HFFc6 (cell line): ENCODE data around the gene ZCCHC7. TPM values are rescaled to one million over a fixed set of nuclear protein-coding genes. Genes with fewer than 3 reads are reported as not detected.

Experiments
- DNase-seq: peaks from one replicate; pipeline ENCODE4 v3.0.0-alpha.2; 2018
- H3K27ac Mint-ChIP-seq: 2 replicates; pipeline ENCODE4 v1.8.0; 2020; ENCODE audit warnings: mild to moderate bottlenecking, mixed read lengths
- H3K27me3 Mint-ChIP-seq: 2 replicates; pipeline ENCODE4 v1.8.0; 2021; ENCODE audit warnings: mild to moderate bottlenecking, moderate library complexity, mixed read lengths; ENCODE audit not compliant: insufficient read depth
- H3K36me3 Mint-ChIP-seq: 2 replicates; pipeline ENCODE4 v1.8.0; 2021; ENCODE audit warnings: low read depth, mixed read lengths
- H3K4me1 Mint-ChIP-seq: 2 replicates; pipeline ENCODE4 v1.8.0; 2020; ENCODE audit warnings: low read depth, mixed read lengths
- H3K4me3 Mint-ChIP-seq: 2 replicates; pipeline ENCODE4 v1.8.0; 2020; ENCODE audit warnings: mild to moderate bottlenecking, moderate library complexity, mixed read lengths
- H3K9me3 Mint-ChIP-seq: 2 replicates; pipeline ENCODE4 v1.8.0; 2020; ENCODE audit warnings: mild to moderate bottlenecking, mixed read lengths
- total RNA-seq, 6 experiments: library from RNA; stranded (reverse); fragmentation: NEBNext Ultra II Directional; extraction: Animal tissue kit (Norgen Biotek cat#: 25700); gene quantifications; 2 replicates in 1 of 6; 3 replicates in 5 of 6; pipeline ENCODE4 v1.2.3, GENCODE V29; 2021
- TF ChIP-seq, protein P1 (sequence below): fragments of 200-600 bp; sonication (generic); IDR thresholded peaks from 2 replicates; pipeline ENCODE4 v1.5.0; 2021; ENCODE audit warnings: antibody characterized with exemption, mild to moderate bottlenecking

Gene ZCCHC7
- total RNA-seq, 6 experiments from 2014 or later: 18.5 to 22.9 (median 18.8) TPM

DNA sequence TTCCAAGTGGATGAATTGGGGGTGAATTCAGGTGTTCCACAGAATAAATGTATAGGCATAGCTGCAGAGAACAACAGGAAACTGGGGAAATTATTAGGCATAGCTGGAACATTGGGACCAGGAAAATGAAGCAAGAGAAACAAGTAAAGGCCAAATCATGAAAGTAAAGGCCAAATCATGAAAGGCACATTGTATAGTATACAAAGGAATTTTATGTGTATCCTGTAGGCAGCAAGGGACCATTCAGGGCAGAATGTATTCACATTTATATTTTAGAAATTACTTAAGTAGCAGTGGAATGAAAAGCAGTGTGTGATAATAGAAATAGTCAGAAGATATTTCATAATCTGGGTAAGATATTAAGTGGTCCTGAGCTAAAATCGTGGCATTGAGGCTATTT lies 174.8 kb downstream of the ZCCHC7 start:
- peaks cover 2% of the 10 kb centered on the region; the same call in 1 of the 2 replicates for H3K27me3 Mint-ChIP-seq
- H3K4me1 Mint-ChIP-seq: peaks cover 42% of the 10 kb centered on the region
- H3K9me3 Mint-ChIP-seq: no peaks in the 10 kb centered on the region
- H3K36me3 Mint-ChIP-seq: no peaks in the 10 kb centered on the region
- H3K27ac Mint-ChIP-seq: no peak overlapping the region
- no peak overlapping the region for H3K4me3 Mint-ChIP-seq
- no peak for DNase-seq
- TF ChIP-seq, protein P1, sequence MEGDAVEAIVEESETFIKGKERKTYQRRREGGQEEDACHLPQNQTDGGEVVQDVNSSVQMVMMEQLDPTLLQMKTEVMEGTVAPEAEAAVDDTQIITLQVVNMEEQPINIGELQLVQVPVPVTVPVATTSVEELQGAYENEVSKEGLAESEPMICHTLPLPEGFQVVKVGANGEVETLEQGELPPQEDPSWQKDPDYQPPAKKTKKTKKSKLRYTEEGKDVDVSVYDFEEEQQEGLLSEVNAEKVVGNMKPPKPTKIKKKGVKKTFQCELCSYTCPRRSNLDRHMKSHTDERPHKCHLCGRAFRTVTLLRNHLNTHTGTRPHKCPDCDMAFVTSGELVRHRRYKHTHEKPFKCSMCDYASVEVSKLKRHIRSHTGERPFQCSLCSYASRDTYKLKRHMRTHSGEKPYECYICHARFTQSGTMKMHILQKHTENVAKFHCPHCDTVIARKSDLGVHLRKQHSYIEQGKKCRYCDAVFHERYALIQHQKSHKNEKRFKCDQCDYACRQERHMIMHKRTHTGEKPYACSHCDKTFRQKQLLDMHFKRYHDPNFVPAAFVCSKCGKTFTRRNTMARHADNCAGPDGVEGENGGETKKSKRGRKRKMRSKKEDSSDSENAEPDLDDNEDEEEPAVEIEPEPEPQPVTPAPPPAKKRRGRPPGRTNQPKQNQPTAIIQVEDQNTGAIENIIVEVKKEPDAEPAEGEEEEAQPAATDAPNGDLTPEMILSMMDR: no peak

DNA sequence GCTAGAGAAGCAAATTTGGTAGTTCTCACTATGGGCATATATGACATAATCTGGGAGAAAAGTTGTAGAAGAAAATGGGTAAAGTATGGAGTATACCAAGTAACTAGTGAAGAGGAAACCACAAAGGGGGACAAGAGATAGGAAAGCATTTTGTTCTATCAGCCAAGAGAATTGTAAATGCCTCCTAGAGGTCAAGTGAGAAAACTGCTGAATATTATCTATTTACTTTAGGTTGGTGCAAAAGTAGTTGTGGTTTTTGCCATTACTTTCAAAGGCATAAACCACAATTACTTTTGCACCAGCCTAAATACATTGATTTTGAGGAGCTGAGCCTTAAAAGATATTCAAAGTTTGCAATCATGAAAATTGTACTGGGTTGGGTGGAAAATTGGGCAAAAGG lies 175.4 kb downstream of the ZCCHC7 start:
- DNase-seq: no peak
- H3K27me3 Mint-ChIP-seq: no peaks in the 10 kb centered on the region; the same call in 1 of the 2 replicates
- H3K36me3 Mint-ChIP-seq: no peaks in the 10 kb centered on the region
- no peak overlapping the region for H3K4me3 Mint-ChIP-seq
- peaks cover 46% of the 10 kb centered on the region for H3K4me1 Mint-ChIP-seq
- no peak overlapping the region for H3K27ac Mint-ChIP-seq
- TF ChIP-seq, protein P1: peak; percentile 60
- H3K9me3 Mint-ChIP-seq: no peaks in the 10 kb centered on the region

DNA sequence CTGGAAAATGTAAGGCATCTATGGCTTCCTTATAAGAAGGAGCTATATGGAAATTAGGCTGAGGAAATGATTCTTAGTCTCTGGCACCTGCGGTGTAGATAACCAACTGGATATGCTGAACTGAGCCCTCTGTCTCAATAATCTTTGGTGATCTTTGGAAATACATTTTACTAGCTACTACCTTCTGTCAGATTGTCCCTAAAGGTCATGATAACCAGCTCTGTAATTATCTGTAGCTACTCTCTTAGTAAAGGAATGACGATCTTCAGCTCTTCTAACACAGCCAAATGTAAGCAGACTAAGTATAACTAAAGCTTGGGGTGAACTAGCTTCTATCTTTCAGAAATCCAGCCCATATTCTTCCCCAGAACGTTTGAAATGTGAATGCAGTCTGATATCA lies 177.2 kb downstream of the ZCCHC7 start:
- Mint-ChIP-seq H3K9me3 (no peaks in the 10 kb centered on the region), H3K4me1 (peaks cover 38% of the 10 kb centered on the region), H3K4me3 (no peak overlapping the region), H3K27ac (no peak overlapping the region), H3K36me3 (no peaks in the 10 kb centered on the region), H3K27me3 (no peaks in the 10 kb centered on the region; the same call in 1 of the 2 replicates)
- TF ChIP-seq, protein P1: no peak
- DNase-seq: no peak

DNA sequence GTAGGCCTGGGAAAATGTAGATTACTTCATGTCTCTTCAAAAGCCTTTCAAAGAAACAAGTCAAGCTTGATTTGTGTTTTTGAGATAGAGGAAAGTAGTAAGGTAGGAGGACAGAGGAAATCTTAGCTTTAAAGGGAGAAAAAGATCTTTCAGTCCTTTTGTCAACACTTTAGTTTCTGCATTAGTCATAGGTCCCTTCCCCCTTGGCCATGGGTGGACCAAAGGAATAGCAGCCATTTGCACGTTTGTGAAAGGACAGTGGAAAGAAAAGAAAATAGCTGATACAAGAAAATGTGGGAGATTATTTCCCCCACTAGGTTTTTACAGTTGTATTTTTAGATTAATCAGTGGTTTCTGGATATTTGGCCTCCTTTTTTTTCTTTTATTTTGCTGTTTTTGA lies 180.2 kb downstream of the ZCCHC7 start:
- H3K9me3 Mint-ChIP-seq: no peaks in the 10 kb centered on the region
- DNase-seq: no peak
- H3K4me1 Mint-ChIP-seq: peaks cover 11% of the 10 kb centered on the region
- TF ChIP-seq, protein P1: no peak
- H3K27ac Mint-ChIP-seq: peak overlapping the region; percentile 53
- H3K4me3 Mint-ChIP-seq: no peak overlapping the region
- H3K36me3 Mint-ChIP-seq: no peaks in the 10 kb centered on the region
- H3K27me3 Mint-ChIP-seq: no peaks in the 10 kb centered on the region; the same call in 1 of the 2 replicates

DNA sequence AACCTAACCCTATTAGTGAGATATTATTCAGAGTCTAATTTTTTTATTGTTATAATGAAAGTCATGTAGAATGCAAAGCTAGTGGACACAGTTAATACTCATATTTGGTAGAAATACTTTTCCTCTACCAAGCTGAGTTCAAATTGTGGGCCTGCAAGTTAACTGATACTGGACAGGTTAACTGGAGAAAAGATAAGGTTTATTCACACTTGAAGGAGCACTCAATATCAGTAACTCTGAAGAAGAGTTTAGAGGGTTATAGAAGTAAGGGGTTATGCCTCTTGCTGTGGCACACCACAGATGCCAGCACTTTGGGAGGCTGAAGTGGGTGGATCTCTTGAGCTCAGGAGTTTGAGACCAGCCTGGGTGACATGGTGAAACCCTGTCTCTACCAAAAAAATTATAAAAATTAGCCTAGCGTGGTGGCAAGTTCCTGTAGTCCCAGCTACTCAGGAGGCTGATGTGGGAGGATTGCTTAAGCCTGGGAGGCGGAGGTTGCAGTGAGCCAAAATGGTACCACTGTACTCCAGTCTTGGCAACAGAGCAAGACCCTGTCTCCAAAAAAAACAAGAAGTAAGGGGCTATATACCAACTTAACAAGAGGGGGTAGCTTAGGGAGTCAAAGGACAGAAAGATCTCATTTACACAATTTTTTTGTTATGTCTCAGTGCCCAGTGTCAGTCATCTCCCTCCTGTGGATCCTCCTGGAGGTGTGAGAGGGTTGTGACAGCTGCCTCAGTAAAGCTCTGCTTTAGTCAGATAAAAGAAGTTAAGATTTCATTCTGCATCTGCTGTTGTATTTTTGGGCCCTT lies 180.9 kb downstream of the ZCCHC7 start:
- no peak for DNase-seq
- peak overlapping the region; percentile 53; the same call in 1 of the 2 replicates for H3K27ac Mint-ChIP-seq
- H3K9me3 Mint-ChIP-seq: no peaks in the 10 kb centered on the region
- TF ChIP-seq, protein P1: no peak
- no peaks in the 10 kb centered on the region for H3K36me3 Mint-ChIP-seq
- no peaks in the 10 kb centered on the region; the same call in 1 of the 2 replicates for H3K27me3 Mint-ChIP-seq
- no peak overlapping the region for H3K4me3 Mint-ChIP-seq
- H3K4me1 Mint-ChIP-seq: peaks cover 11% of the 10 kb centered on the region
